Activated T-cell treated with anti-CD3 and anti-CD28 coated beads, Interleukin-2, amount 50 U/mL, for 24 hours (primary cell): ENCODE results near the gene GPR17.

Source experiments
- DNase-seq: peaks from one replicate; pipeline ENCODE4 v3.0.0-alpha.2; 2020
- H3K27ac Mint-ChIP-seq: 2 replicates; pipeline ENCODE4 v1.8.0; 2020; ENCODE audit warnings: mild to moderate bottlenecking, mixed read lengths
- H3K27me3 Mint-ChIP-seq: 2 replicates; pipeline ENCODE4 v1.8.0; 2020; ENCODE audit warnings: mixed read lengths
- H3K36me3 Mint-ChIP-seq: 2 replicates; pipeline ENCODE4 v1.8.0; 2020; ENCODE audit warnings: low read depth, mixed read lengths
- H3K4me1 Mint-ChIP-seq: 2 replicates; pipeline ENCODE4 v1.8.0; 2020; ENCODE audit warnings: low read depth, mixed read lengths
- H3K4me3 Mint-ChIP-seq: 2 replicates; pipeline ENCODE4 v1.8.0; 2020; ENCODE audit warnings: mild to moderate bottlenecking, moderate library complexity, mixed read lengths
- H3K9me3 Mint-ChIP-seq: 2 replicates; pipeline ENCODE4 v1.8.0; 2020; ENCODE audit warnings: mixed read lengths

Gene GPR17

GRCh38 chr2:127623388-127624319 lies 22.3 kb upstream of the GPR17 start:
- peak; percentile 13 for DNase-seq
- H3K4me3 Mint-ChIP-seq, result no peak overlapping the region
- no peak overlapping the region for H3K27ac Mint-ChIP-seq
- H3K27me3 Mint-ChIP-seq, result no peaks in the 10 kb centered on the region
- H3K4me1 Mint-ChIP-seq, result no peaks in the 10 kb centered on the region
- H3K36me3 Mint-ChIP-seq, result no peaks in the 10 kb centered on the region
- H3K9me3 Mint-ChIP-seq, result no peaks in the 10 kb centered on the region

DNA sequence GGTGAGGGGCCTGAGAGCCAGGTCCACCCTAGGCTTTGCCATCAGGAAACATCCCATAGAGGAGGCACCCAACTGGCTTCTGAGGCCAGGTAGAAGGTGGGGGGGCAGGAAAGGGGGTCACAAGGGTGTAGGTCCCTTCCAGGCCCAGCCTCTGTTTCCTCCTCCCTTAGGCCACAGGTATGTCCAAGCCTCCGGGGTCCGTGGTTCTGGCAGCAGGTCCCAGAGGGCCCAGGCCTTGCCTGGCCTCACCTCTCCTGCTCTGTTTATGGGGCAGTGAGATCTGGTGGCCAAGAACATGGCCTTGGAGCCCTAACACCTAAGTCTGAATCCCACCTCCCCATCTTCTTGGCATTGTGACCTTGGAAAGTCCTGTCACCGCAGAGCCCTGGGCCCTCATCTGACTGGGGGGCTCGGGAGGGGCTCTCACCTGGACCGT lies 21.6 kb upstream of the GPR17 start:
- Mint-ChIP-seq H3K4me1 (no peaks in the 10 kb centered on the region), H3K36me3 (no peaks in the 10 kb centered on the region), H3K27me3 (no peaks in the 10 kb centered on the region), H3K9me3 (no peaks in the 10 kb centered on the region), H3K27ac (no peak overlapping the region), H3K4me3 (no peak overlapping the region)
- DNase-seq, result peak; percentile 17

DNA sequence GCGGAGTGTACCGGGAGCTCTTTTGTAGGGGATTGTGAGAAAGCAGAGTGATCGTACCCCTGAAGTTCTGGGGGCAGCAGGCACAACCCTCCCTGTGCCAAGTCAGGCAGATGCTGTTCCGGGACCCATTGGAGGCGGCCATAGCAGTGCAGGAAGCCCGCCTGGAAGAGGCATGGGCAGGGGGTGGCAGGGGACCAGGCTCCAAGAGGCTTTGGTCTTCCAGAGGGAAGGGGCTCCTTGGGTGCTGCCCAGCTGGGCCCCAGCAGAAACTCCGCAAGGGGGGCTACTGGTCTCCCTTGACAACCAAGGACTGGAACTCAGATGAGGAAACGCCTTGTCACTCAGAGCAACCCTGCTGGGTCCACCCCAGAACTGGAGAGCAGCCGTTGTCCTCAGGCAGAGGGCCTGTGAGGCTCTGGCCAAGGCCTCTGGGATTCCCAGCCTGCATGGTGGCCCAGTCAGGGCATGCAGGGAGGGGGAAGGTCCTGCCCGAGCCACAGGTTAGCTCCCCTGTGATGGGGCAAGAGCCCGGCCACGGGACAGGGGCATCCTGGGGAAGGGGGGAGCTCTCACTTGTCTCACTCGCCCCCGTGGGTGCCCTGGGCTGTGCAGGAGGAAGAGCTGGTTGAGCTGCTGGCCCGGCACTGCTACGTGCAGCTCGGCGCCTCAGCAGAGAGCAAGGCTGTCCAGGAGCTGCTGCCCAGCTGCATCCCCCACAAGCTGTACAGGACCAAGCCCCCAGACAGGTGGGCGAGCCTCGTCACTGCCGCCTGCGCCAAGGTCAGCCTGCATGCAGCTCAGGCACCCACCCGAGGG lies 21.0 kb upstream of the GPR17 start:
- Mint-ChIP-seq H3K4me1 (no peaks in the 10 kb centered on the region), H3K27me3 (no peaks in the 10 kb centered on the region), H3K9me3 (no peaks in the 10 kb centered on the region), H3K4me3 (no peak overlapping the region), H3K27ac (no peak overlapping the region), H3K36me3 (no peaks in the 10 kb centered on the region)
- DNase-seq, result peak; percentile 23

DNA sequence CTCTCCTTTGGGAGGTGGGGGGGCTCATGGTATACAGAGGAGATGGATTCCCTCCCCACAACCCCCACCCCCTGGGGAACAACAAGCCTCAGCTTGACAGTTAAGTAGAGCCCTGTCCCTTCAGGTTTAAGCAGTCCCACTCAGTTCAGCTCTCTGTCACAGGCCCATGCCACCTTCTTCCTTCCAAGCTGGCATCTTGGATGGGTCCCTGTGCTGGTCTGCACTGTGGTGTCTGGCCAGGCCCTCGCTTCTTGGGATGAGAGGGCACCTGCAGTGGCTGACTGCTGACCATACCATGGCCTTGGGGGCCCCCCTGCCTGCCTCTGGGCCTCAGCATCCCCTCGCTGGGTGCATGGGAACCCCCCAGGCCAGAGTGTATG lies 20.4 kb upstream of the GPR17 start:
- peak; percentile 11 for DNase-seq
- no peaks in the 10 kb centered on the region for H3K27me3 Mint-ChIP-seq
- no peaks in the 10 kb centered on the region for H3K9me3 Mint-ChIP-seq
- H3K27ac Mint-ChIP-seq, result no peak overlapping the region
- H3K36me3 Mint-ChIP-seq, result no peaks in the 10 kb centered on the region
- H3K4me3 Mint-ChIP-seq, result no peak overlapping the region
- no peaks in the 10 kb centered on the region for H3K4me1 Mint-ChIP-seq

DNA sequence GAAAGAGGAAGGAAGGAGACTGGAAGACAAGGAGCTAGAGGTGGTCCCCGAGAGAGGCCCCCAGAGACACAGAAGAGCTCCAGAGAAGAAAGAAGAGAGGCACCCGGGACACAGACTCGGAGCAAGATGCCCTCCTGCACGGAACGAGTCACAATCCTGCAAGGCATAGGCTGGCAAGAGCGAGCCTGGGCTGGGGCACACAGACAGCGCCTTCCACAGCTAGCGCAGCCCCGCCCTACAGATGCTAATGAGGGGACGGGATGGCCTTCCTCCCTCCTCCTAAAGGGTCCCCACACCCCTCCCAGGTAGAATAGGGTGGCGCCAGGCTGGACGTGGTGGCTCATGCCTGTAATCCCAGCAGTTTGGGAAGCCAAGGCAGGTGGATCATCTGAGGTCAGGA lies 19.8 kb upstream of the GPR17 start:
- H3K4me3 Mint-ChIP-seq, result no peak overlapping the region
- H3K4me1 Mint-ChIP-seq, result no peaks in the 10 kb centered on the region
- H3K27me3 Mint-ChIP-seq, result no peaks in the 10 kb centered on the region
- H3K9me3 Mint-ChIP-seq, result no peaks in the 10 kb centered on the region
- H3K36me3 Mint-ChIP-seq, result no peaks in the 10 kb centered on the region
- peak; percentile 16 for DNase-seq
- no peak overlapping the region for H3K27ac Mint-ChIP-seq

DNA sequence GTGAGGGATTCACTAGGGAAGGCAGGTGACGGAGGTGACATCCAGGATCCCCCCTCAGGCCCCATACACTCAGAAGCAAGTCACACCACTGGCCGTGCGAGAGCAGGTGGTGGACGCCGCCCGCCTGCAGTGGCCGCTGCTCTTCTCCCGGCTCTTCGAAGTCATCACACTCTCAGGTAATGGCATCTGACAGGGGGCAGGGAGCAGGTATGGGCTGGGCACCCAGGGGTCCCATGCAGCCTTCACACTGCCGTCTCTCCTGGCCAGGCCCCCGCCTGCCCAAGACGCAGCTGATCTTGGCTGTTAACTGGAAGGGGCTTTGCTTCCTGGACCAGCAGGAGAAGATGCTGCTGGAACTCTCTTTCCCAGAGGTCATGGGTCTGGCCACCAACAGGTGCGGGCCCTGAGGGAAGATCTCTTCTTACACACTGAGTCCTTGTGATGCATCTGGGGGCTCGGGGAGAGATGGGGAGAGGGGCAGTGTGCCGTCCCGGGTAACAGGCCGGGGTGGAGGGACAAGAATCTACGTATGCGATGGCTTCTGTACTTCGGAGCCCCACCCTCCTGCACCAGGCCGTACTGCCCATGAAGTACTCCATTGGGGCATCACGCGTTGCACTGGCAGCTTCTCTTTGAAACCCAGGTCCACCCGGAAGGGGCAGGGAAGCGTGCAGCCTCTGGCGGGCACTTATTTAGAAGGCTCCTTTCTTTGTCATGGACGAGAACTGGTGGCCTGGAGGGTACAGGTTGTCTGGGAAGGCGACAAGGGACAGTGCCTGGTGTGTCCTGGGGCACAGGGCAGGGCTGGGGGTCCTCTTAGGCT lies 18.8 kb upstream of the GPR17 start:
- no peak overlapping the region for H3K4me3 Mint-ChIP-seq
- H3K9me3 Mint-ChIP-seq, result no peaks in the 10 kb centered on the region
- no peak overlapping the region for H3K27ac Mint-ChIP-seq
- H3K27me3 Mint-ChIP-seq, result no peaks in the 10 kb centered on the region
- DNase-seq, result no peak
- H3K36me3 Mint-ChIP-seq, result no peaks in the 10 kb centered on the region
- no peaks in the 10 kb centered on the region for H3K4me1 Mint-ChIP-seq

DNA sequence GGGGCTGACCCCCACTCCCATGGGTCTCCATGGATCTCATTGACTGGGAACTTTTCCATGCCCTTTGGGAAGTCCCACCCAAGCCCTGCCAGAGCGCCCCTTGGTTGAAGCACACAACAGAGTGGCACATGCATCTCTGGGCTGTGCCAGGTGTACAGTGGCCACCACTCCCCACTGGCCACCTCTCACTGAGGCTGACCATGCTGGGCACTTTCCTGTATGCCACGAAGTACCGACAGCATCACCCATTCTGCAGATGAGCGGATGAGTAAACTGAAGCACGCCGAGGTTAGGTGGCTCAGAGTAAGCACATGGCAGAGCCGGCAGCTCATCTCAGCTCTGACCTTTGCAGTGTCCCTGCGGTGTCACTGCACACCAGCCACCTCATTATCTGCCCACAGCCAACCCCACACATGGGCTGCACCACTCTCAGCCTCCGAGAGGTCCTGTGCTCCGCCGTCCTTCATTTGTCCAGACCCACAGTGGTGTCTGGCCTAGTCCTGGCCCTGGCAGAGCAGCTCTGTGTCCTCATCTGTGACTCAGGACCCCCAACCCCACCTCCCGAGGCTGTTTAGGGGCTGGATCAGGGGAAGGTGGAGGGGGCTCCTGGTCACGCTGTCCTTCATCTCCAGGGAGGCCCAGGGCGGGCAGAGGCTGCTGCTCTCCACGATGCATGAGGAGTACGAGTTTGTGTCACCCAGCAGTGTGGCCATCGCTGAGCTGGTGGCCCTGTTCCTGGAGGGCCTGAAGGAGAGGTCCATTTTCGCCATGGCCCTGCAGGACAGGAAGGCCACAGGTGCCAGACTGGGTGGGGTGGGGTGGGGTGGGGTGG lies 18.0 kb upstream of the GPR17 start:
- Mint-ChIP-seq H3K27me3 (no peaks in the 10 kb centered on the region), H3K36me3 (no peaks in the 10 kb centered on the region), H3K4me1 (peaks cover 5% of the 10 kb centered on the region), H3K9me3 (no peaks in the 10 kb centered on the region), H3K4me3 (no peak overlapping the region), H3K27ac (no peak overlapping the region)
- DNase-seq, result no peak

- H3K4me1 Mint-ChIP-seq, result peaks cover 14% of the 10 kb centered on the region
- no peak overlapping the region for H3K4me3 Mint-ChIP-seq
- H3K27ac Mint-ChIP-seq, result no peak overlapping the region
- H3K27me3 Mint-ChIP-seq, result no peaks in the 10 kb centered on the region
- no peaks in the 10 kb centered on the region for H3K36me3 Mint-ChIP-seq
- H3K9me3 Mint-ChIP-seq, result no peaks in the 10 kb centered on the region
- DNase-seq, result no peak
Measured at GRCh38 chr2:127628767-127629614, 17.0 kb upstream of the GPR17 start.

DNA sequence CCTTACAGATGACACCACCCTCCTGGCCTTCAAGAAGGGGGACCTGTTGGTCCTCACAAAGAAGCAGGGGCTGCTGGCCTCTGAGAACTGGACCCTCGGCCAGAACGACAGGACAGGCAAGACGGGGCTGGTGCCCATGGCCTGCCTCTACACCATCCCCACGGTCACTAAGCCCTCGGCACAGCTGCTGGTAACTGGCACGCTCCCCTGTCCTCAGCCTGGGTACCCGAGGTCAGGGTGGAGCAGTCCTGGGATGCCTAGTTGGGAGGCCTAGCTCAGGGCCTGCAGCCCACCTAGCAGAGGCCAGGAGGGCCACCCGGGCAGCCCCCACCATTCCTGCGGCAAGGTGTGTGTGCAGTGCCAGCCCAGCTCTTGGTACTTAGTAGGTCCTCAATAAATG lies 16.3 kb upstream of the GPR17 start:
- H3K27me3 Mint-ChIP-seq, result no peaks in the 10 kb centered on the region
- no peaks in the 10 kb centered on the region for H3K9me3 Mint-ChIP-seq
- no peaks in the 10 kb centered on the region for H3K36me3 Mint-ChIP-seq
- no peak overlapping the region for H3K27ac Mint-ChIP-seq
- peaks cover 15% of the 10 kb centered on the region for H3K4me1 Mint-ChIP-seq
- DNase-seq, result no peak
- H3K4me3 Mint-ChIP-seq, result no peak overlapping the region

DNA sequence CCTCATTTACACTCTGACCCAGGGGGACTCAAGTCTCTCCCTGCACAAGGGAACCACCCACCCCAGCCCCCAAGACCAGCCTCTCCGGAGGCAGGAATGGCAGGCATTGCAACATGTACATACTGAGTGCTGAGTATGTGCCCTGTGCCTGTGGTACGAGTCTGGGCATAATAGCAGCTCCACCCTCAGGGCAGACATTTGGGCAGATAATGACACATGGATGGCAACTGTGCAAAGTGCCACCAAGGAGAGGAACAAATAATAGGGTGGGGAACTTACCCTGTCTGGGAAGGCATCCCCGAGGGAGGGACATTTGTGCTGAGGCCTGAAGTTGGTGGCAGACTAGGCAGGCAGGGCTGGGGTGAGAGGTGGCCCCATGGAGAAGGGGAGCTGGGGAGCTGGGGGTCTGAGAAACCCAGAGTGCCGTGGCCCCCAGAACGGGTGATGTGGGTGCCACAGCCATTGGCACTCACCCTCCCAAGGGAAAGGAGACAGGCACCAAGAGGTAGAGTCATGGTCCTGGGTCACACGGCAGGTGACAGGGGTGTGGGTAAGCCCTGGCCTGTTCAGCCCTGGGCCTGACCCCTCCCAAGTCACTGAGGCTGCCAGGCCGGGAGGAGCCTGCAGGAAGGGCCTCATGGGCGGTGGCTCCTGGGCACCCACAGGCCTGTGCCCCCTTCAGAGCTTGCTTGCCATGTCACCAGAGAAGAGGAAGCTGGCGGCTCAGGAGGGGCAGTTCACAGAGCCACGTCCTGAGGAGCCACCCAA lies 15.7 kb upstream of the GPR17 start:
- H3K4me3 Mint-ChIP-seq, result no peak overlapping the region
- DNase-seq, result no peak
- H3K9me3 Mint-ChIP-seq, result no peaks in the 10 kb centered on the region
- H3K27me3 Mint-ChIP-seq, result no peaks in the 10 kb centered on the region
- H3K4me1 Mint-ChIP-seq, result peaks cover 19% of the 10 kb centered on the region
- H3K36me3 Mint-ChIP-seq, result no peaks in the 10 kb centered on the region
- no peak overlapping the region for H3K27ac Mint-ChIP-seq

DNA sequence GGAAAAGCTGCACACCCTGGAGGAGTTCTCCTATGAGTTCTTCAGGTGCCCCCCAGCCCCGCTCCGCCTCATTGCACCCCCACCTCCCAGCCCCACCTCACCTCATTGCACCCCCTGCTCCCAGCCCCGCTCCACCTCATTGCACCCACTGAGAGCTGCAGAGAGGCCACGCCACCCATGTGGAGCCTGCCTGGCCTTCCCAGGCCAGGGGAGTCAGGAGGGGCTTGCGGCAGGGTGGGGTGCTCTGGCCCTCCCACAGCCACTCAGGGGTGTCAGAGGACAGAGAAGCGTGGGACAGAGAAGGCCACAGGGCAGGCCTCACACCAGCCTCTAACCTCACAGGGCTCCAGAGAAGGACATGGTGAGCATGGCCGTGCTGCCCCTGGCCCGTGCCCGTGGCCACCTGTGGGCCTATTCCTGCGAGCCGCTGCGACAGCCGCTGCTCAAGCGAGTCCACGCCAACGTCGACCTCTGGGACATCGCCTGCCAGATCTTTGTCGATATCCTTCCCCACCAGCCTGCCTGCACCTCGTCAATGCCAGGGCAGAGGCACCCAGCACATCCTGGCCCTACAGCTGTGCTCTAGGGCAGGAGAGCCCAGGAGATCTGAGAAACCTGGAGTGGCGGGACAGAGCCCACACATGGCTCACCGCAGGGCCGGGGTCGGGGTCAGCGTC lies 15.0 kb upstream of the GPR17 start:
- no peaks in the 10 kb centered on the region for H3K27me3 Mint-ChIP-seq
- no peaks in the 10 kb centered on the region for H3K36me3 Mint-ChIP-seq
- H3K9me3 Mint-ChIP-seq, result no peaks in the 10 kb centered on the region
- H3K27ac Mint-ChIP-seq, result no peak overlapping the region
- H3K4me1 Mint-ChIP-seq, result peaks cover 19% of the 10 kb centered on the region
- DNase-seq, result no peak
- H3K4me3 Mint-ChIP-seq, result no peak overlapping the region

GRCh38 chr2:127631541-127631996 lies 14.4 kb upstream of the GPR17 start:
- peaks cover 22% of the 10 kb centered on the region for H3K4me1 Mint-ChIP-seq
- DNase-seq, result no peak
- no peak overlapping the region for H3K27ac Mint-ChIP-seq

More at GRCh38 chr2:127631541-127631996, 14.4 kb upstream of the GPR17 start:
- Mint-ChIP-seq H3K27me3 (no peaks in the 10 kb centered on the region), H3K9me3 (no peaks in the 10 kb centered on the region), H3K36me3 (no peaks in the 10 kb centered on the region), H3K4me3 (no peak overlapping the region)
